NT2/D1 (cell line): ENCODE measurements around the gene RIC3.

Experiments used
- SUZ12 ChIP-seq: IDR thresholded peaks from 2 replicates; pipeline ENCODE4 v1.6.1; 2011; ENCODE audit not compliant: insufficient read length, insufficient read depth; ENCODE audit errors: extremely low read depth
- ZNF274 ChIP-seq: IDR thresholded peaks from 2 replicates; pipeline ENCODE4 v1.6.1; 2011; ENCODE audit warnings: mild to moderate bottlenecking, low read depth, low read length

- TF ChIP-seq SUZ12 (no peak), ZNF274 (no peak)
Observed at GRCh38 chr11:8080069-8080670, 88.7 kb downstream of the RIC3 start.
